NCI-H2107 treated with DMSO at 0.1 percent for 48 hours (cell line): Measurements from ENCODE around the gene SEC23IP.

Experiments
- DNase-seq: peaks from one replicate; lab custom pipeline; 2025; ENCODE audit not compliant: unreplicated experiment; lab: John Stamatoyannopoulos, UW

Gene SEC23IP

GRCh38 chr10:119933179-119933578 is 40.6 kb downstream of the SEC23IP start:
- no peak for DNase-seq

GRCh38 chr10:119940487-119940886 is 48.0 kb downstream of the SEC23IP start:
- no peak for DNase-seq

- DNase-seq = no peak
Measured at GRCh38 chr10:119942973-119943372, 50.4 kb downstream of the SEC23IP start.

GRCh38 chr10:119945805-119946204 is 53.3 kb downstream of the SEC23IP start:
- no peak for DNase-seq

GRCh38 chr10:119947300-119947699 is 54.8 kb downstream of the SEC23IP start:
- no peak for DNase-seq

GRCh38 chr10:119957451-119957850 is 64.9 kb downstream of the SEC23IP start:
- DNase-seq = no peak

- no peak for DNase-seq
Measured at GRCh38 chr10:119962837-119963236, 70.3 kb downstream of the SEC23IP start.

- DNase-seq = no peak
Measured at GRCh38 chr10:119967066-119967465, 74.5 kb downstream of the SEC23IP start.

- DNase-seq = no peak
Measured at GRCh38 chr10:119969609-119970008, 77.1 kb downstream of the SEC23IP start.

- no peak for DNase-seq
Measured at GRCh38 chr10:119970107-119970506, 77.6 kb downstream of the SEC23IP start.

- DNase-seq = no peak
Measured at GRCh38 chr10:119970963-119971362, 78.4 kb downstream of the SEC23IP start.

GRCh38 chr10:119973281-119973680 is 80.8 kb downstream of the SEC23IP start:
- no peak for DNase-seq

GRCh38 chr10:119976421-119976820 is 83.9 kb downstream of the SEC23IP start:
- DNase-seq = no peak

GRCh38 chr10:119980956-119981750 is 88.6 kb downstream of the SEC23IP start:
- no peak for DNase-seq

- DNase-seq = no peak
Measured at GRCh38 chr10:119981826-119982225, 89.3 kb downstream of the SEC23IP start.

GRCh38 chr10:119988333-119988732 is 95.8 kb downstream of the SEC23IP start:
- DNase-seq = no peak

GRCh38 chr10:119989966-119990365 is 97.4 kb downstream of the SEC23IP start:
- no peak for DNase-seq

- DNase-seq = no peak
Measured at GRCh38 chr10:119991066-119991465, 98.5 kb downstream of the SEC23IP start.

- no peak for DNase-seq
Measured at GRCh38 chr10:119991816-119992215, 99.3 kb downstream of the SEC23IP start.
